GM12873 (cell line): ENCODE results near the gene SYT6.

Experiments used
- CTCF ChIP-seq: IDR thresholded peaks from 2 replicates; pipeline ENCODE4 v1.5.1; 2012; ENCODE audit warnings: low read depth, mild to moderate bottlenecking, moderate library complexity, low read length, control low read depth; ENCODE audit not compliant: insufficient read depth; ENCODE audit errors: missing control alignments

Gene SYT6

DNA sequence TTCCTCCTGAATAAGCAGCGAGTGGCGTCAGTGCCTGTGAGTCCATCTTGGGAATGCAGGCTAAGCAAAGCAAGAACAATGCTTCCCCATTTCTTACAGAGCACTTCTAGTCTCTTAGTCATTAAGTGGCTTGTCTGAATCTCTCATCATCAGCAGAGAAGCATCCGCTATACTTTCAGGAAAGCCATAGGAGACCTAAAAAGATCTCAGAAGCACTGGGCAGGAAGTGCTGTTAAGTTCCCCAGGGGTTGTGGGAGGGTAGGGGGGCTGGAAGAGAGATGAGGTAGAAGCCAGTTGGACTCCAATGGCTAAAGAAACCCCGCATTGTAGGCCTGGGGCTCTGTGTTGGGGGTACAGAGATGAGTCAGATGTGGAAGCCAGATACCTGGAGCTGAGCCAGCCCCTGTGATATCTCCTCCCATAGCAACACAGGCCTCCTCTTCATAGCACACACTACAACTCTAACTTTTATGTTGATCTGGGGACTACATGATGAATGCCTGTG lies 44.9 kb downstream of the SYT6 start:
- no peak for TF ChIP-seq CTCF

DNA sequence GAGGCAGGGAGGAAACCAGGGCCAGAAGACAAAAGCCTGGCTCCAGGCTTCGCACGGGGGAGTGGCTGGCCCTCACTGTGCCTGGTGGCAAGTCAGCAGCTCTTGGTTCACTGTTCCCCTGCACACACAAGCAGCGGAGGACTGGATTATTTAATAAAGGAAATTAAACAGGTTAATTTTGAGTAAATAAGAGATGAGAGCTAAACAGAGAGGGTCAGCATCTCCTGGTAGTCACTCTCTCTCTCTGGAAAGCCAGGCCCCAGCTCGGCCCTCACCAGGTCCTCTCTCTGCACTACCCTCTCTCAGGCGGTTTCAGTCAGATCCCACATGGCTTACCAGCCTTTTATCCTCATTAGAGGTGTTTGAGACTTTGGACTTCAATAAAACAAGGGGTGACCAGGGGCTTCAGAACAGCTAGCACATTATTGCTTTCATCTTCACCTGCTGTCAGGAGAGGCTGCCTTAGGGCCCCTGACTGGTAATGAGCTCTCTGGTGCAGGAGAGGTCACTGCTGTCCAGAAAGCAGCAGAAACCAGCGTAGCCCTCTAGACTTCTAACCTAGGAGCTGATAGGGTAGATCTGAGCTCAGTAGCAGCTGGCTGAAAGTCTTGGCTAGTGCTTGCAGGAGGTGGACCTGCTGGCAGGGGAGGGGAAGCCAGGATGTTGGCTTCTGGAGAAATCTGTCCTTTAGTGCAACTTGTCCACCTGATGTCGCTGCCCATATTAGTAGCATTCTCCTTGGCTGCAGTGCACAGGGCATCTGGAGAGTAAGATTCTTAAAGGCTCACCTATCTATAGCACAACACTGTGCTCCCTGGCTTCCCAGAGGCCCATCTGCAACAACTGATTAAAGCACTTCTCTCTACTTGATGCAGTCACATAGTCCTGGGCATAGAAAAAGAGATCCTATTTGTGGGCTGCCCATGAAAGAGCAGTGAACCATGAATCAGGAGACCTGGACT lies 45.9 kb downstream of the SYT6 start:
- TF ChIP-seq CTCF, result no peak

GRCh38 chr1:114105421-114105979 lies 48.2 kb downstream of the SYT6 start:
- TF ChIP-seq CTCF, result no peak

- TF ChIP-seq CTCF, result no peak
Measured at GRCh38 chr1:114104949-114105348, 48.7 kb downstream of the SYT6 start.

- no peak for TF ChIP-seq CTCF
Measured at GRCh38 chr1:114103992-114104391, 49.7 kb downstream of the SYT6 start.

DNA sequence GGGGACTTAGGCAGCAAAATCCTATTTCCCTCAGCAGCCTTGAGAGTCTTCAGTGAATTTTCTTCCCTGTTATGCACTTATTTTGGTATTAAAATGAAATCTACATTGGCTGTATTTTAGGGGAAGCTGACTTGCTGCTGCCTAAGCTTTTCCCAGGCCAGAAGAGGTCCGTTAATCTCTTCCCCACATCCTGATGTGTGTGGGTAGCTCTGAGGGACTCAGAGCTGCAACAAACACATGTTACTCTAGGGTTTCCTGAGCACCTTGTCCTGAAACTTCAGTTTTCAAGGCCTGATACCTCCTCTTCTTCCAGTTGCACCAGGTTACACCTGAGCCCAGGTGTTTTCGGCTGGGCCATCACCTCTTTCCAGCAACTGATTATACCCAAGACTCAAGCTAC lies 51.5 kb downstream of the SYT6 start:
- TF ChIP-seq CTCF, result no peak

DNA sequence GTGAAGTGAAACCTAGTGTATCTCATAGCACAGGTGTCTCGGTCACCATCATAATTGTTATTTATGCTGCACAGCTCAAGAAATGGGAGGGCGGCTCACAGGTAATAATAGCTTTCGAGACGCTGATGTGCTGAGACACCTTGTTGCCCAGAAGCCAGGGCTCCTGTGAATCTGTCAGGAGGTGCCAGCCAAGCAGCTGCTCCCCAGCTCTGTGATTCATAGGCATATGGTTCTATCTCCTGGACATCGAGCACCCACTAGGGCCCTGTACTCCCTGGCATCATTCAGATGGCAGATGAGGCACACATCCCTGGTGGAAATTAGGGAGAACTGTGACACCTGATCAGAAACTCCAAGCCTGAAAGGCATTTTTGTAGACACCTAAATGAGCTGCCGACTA lies 53.5 kb downstream of the SYT6 start:
- TF ChIP-seq CTCF, result no peak
